GM23338 (cell line): ENCODE data around the gene MMP28. TPM values are rescaled to one million over a fixed set of nuclear protein-coding genes. Genes with fewer than 3 reads are reported as not detected.

Source experiments
- ATAC-seq: fragments of 200-7000 bp; cut with Tn5 transposase; 3 replicates; pipeline ENCODE4 v1.9.1; 2020
- DNase-seq: peaks from one replicate; pipeline ENCODE4 v3.0.0-alpha.2; 2015; ENCODE audit warnings: low spot score
- H2AFZ ChIP-seq: fragments of 200-600 bp; sonication (generic); 2 replicates; pipeline ENCODE4 v1.8.0; 2016; ENCODE audit warnings: antibody characterized with exemption, mild to moderate bottlenecking, moderate library complexity
- H3F3A ChIP-seq: fragments of 200-600 bp; sonication (generic); replicated peaks from 2 replicates; pipeline ENCODE4 v1.8.0; 2017; ENCODE audit warnings: antibody characterized with exemption, mixed run types, low read depth
- H3K27ac ChIP-seq: fragments of 200-600 bp; sonication (generic); 2 replicates; pipeline ENCODE4 v1.6.1; 2016; ENCODE audit warnings: low read depth
- H3K27me3 ChIP-seq: fragments of 200-600 bp; sonication (generic); 2 replicates; pipeline ENCODE4 v1.8.0; 2016; ENCODE audit warnings: mild to moderate bottlenecking, mixed run types, moderate library complexity; ENCODE audit not compliant: insufficient read depth
- H3K36me3 ChIP-seq: fragments of 200-600 bp; sonication (generic); 2 replicates; pipeline ENCODE4 v1.8.0; 2016; ENCODE audit warnings: mild to moderate bottlenecking; ENCODE audit not compliant: insufficient read depth
- H3K4me1 ChIP-seq: fragments of 200-600 bp; sonication (generic); 2 replicates; pipeline ENCODE4 v1.8.0; 2016; ENCODE audit warnings: mild to moderate bottlenecking, moderate library complexity; ENCODE audit not compliant: insufficient read depth
- H3K4me2 ChIP-seq: fragments of 200-600 bp; sonication (generic); 2 replicates; pipeline ENCODE4 v1.7.1; 2017; ENCODE audit warnings: mixed run types
- H3K4me3 ChIP-seq: fragments of 200-600 bp; sonication (generic); 2 replicates; pipeline ENCODE4 v1.6.1; 2016; ENCODE audit warnings: mixed run types
- H3K79me2 ChIP-seq: fragments of 200-600 bp; sonication (generic); replicated peaks from 2 replicates; pipeline ENCODE4 v1.8.0; 2017; ENCODE audit warnings: mild to moderate bottlenecking; ENCODE audit not compliant: insufficient read depth
- H3K9me2 ChIP-seq: fragments of 200-600 bp; sonication (generic); 2 replicates; pipeline ENCODE4 v1.8.0; 2017; ENCODE audit not compliant: insufficient read depth
- H4K20me1 ChIP-seq: fragments of 200-600 bp; sonication (generic); replicated peaks from 2 replicates; pipeline ENCODE4 v1.8.0; 2017; ENCODE audit warnings: mild to moderate bottlenecking; ENCODE audit not compliant: insufficient read depth
- H3K27ac Mint-ChIP-seq: 2 replicates; pipeline ENCODE4 v1.8.0; 2020; ENCODE audit warnings: inconsistent platforms, mild to moderate bottlenecking, moderate library complexity, mixed read lengths
- H3K27me3 Mint-ChIP-seq: 3 replicates; pipeline ENCODE4 v1.8.0; 2022; ENCODE audit warnings: low read depth, mild to moderate bottlenecking, moderate library complexity, mixed read lengths, inconsistent platforms; ENCODE audit not compliant: insufficient read depth, poor library complexity
- H3K36me3 Mint-ChIP-seq: 3 replicates; pipeline ENCODE4 v1.8.0; 2021; ENCODE audit warnings: low read depth, mild to moderate bottlenecking, inconsistent platforms, moderate library complexity, mixed read lengths
- H3K4me1 Mint-ChIP-seq: 3 replicates; pipeline ENCODE4 v1.8.0; 2020; ENCODE audit warnings: mild to moderate bottlenecking, inconsistent platforms, mixed read lengths
- H3K4me3 Mint-ChIP-seq: 3 replicates; pipeline ENCODE4 v1.8.0; 2021; ENCODE audit warnings: moderate library complexity, mild to moderate bottlenecking, inconsistent platforms, mixed read lengths
- H3K9me3 Mint-ChIP-seq: 3 replicates; pipeline ENCODE4 v1.8.0; 2020; ENCODE audit warnings: moderate library complexity, mild to moderate bottlenecking, inconsistent platforms, mixed read lengths
- CREB1 ChIP-seq: fragments of 250-450 bp; sonication (Bioruptor Pico); IDR thresholded peaks from 2 replicates; pipeline ENCODE4 v1.5.0; 2020; ENCODE audit warnings: low read depth, mild to moderate bottlenecking, moderate library complexity
- EZH2 ChIP-seq: fragments of 200-600 bp; sonication (generic); IDR thresholded peaks from one replicate; pipeline ENCODE4 v1.8.0; 2017; ENCODE audit warnings: antibody characterized with exemption, mild to moderate bottlenecking, low read depth; ENCODE audit not compliant: unreplicated experiment
- JUNB ChIP-seq: IDR thresholded peaks from one replicate; pipeline ENCODE4 v1.6.1; 2016; ENCODE audit warnings: antibody characterized with exemption; ENCODE audit not compliant: unreplicated experiment
- NANOG ChIP-seq: IDR thresholded peaks from 2 replicates; pipeline ENCODE4 v1.6.1; 2016; ENCODE audit warnings: antibody characterized with exemption, borderline replicate concordance
- POLR2AphosphoS5 ChIP-seq: IDR thresholded peaks from 2 replicates; pipeline ENCODE4 v1.6.1; 2016; ENCODE audit warnings: antibody characterized with exemption, low read depth
- STAT1 ChIP-seq: IDR thresholded peaks from one replicate; pipeline ENCODE4 v1.6.1; 2016; ENCODE audit warnings: antibody characterized with exemption; ENCODE audit not compliant: unreplicated experiment
- ZNF114 ChIP-seq: fragments of 250-450 bp; sonication (Bioruptor Pico); IDR thresholded peaks from 2 replicates; pipeline ENCODE4 v1.5.0; 2020; ENCODE audit warnings: mild to moderate bottlenecking, moderate library complexity
- polyA plus RNA-seq: library from polyadenylated mRNA; unstranded; fragments of >200 nt; fragmentation: Nextera tagmentation; extraction: Ambion mirVana; gene quantifications from 2 replicates; pipeline ENCODE4 v1.2.1, GENCODE V29; 2016
- total RNA-seq: library from RNA; depleted of rRNA; stranded (reverse); fragments of >200 nt; shearing (Covaris generic); gene quantifications from 2 replicates; pipeline ENCODE4 v1.2.3, GENCODE V29; 2014
- TF ChIP-seq, protein P1 (sequence below): IDR thresholded peaks from 2 replicates; pipeline ENCODE4 v1.6.1; 2016; ENCODE audit warnings: antibody characterized with exemption
- TF ChIP-seq, protein P2 (sequence below), 2 experiments: fragments of 200-600 bp in 1 of 2; sonication (generic) in 1 of 2; conservative IDR thresholded peaks; 2 replicates each; pipeline versions ENCODE4 v1.5.1 to v1.6.1; 2016 to 2017; ENCODE audit warnings: antibody characterized with exemption in 2 of 2, low read depth in 2 of 2, mild to moderate bottlenecking in 2 of 2, moderate library complexity in 1 of 2
- TF ChIP-seq, protein P3 (sequence below): IDR thresholded peaks from one replicate; pipeline ENCODE4 v1.6.1; 2018; ENCODE audit warnings: antibody characterized with exemption; ENCODE audit not compliant: unreplicated experiment

MMP28 gene
- total and polyA plus RNA-seq, 2 experiments from 2014 or later: not detected

DNA sequence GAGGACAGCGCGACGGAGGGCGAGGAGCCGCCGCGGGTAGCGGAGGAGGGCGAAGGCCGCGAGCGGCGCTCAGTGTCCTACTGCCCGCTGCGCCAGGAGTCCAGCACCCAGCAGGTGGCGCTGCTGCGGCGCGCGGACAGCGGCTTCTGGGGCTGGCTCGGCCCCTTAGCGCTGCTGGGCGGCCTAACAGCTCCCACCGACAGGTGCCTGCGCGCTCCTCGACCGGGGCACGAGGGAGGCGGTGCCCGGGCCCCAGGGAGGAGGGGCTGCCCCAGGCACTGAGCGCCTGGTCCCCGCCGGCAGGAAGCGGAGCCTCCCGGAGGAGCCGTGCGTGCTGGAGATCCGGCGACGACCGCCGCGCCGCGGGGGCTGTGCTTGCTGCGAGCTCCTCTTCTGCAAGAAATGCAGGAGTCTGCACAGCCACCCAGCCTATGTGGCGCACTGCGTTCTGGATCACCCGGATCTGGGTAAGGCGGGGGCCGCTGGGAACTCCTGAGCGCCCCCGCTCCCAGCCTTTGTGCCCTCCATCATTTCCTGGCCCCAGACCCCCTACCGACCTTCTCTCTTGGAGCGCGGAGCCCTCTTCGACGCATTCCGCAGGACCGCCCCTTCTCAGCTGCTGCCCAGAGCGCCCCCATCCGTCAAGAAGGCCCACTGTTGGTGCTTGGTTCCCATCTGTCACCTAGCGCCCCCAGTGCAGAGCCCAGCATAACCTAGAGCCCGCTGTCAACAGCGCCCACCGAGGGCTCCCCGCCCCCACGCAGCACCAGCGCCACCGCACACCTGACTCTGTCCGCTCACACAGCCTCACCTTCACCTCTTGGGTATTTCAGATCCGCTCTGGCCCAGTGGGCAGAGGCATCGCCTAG is 31.1 kb downstream of the MMP28 start:
- H3K27ac ChIP-seq: no peak overlapping the region
- H3K4me3 ChIP-seq: peak overlapping the region; percentile 65
- ATAC-seq (peak; percentile 87), DNase-seq (peak; percentile 96)
- H3K27ac Mint-ChIP-seq: no peak overlapping the region
- no peaks in the 10 kb centered on the region for H3K79me2 ChIP-seq
- H3K4me3 Mint-ChIP-seq: peak overlapping the region; percentile 82
- H3K36me3 ChIP-seq: no peaks in the 10 kb centered on the region
- H2AFZ ChIP-seq: peak overlapping the region; percentile 94
- no peaks in the 10 kb centered on the region for H3K9me2 ChIP-seq
- peak overlapping the region; percentile 83 for H3K4me2 ChIP-seq
- TF ChIP-seq, protein P1, sequence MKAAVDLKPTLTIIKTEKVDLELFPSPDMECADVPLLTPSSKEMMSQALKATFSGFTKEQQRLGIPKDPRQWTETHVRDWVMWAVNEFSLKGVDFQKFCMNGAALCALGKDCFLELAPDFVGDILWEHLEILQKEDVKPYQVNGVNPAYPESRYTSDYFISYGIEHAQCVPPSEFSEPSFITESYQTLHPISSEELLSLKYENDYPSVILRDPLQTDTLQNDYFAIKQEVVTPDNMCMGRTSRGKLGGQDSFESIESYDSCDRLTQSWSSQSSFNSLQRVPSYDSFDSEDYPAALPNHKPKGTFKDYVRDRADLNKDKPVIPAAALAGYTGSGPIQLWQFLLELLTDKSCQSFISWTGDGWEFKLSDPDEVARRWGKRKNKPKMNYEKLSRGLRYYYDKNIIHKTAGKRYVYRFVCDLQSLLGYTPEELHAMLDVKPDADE: peak; percentile 22; the same call in 1 of the 2 replicates
- TF ChIP-seq, protein P2, sequence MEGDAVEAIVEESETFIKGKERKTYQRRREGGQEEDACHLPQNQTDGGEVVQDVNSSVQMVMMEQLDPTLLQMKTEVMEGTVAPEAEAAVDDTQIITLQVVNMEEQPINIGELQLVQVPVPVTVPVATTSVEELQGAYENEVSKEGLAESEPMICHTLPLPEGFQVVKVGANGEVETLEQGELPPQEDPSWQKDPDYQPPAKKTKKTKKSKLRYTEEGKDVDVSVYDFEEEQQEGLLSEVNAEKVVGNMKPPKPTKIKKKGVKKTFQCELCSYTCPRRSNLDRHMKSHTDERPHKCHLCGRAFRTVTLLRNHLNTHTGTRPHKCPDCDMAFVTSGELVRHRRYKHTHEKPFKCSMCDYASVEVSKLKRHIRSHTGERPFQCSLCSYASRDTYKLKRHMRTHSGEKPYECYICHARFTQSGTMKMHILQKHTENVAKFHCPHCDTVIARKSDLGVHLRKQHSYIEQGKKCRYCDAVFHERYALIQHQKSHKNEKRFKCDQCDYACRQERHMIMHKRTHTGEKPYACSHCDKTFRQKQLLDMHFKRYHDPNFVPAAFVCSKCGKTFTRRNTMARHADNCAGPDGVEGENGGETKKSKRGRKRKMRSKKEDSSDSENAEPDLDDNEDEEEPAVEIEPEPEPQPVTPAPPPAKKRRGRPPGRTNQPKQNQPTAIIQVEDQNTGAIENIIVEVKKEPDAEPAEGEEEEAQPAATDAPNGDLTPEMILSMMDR (conservative IDR thresholded peaks at IDR 0.05; ENCODE audit: low read depth in 2 of 2): peak; percentile 62 to 93
- TF ChIP-seq, protein P3, sequence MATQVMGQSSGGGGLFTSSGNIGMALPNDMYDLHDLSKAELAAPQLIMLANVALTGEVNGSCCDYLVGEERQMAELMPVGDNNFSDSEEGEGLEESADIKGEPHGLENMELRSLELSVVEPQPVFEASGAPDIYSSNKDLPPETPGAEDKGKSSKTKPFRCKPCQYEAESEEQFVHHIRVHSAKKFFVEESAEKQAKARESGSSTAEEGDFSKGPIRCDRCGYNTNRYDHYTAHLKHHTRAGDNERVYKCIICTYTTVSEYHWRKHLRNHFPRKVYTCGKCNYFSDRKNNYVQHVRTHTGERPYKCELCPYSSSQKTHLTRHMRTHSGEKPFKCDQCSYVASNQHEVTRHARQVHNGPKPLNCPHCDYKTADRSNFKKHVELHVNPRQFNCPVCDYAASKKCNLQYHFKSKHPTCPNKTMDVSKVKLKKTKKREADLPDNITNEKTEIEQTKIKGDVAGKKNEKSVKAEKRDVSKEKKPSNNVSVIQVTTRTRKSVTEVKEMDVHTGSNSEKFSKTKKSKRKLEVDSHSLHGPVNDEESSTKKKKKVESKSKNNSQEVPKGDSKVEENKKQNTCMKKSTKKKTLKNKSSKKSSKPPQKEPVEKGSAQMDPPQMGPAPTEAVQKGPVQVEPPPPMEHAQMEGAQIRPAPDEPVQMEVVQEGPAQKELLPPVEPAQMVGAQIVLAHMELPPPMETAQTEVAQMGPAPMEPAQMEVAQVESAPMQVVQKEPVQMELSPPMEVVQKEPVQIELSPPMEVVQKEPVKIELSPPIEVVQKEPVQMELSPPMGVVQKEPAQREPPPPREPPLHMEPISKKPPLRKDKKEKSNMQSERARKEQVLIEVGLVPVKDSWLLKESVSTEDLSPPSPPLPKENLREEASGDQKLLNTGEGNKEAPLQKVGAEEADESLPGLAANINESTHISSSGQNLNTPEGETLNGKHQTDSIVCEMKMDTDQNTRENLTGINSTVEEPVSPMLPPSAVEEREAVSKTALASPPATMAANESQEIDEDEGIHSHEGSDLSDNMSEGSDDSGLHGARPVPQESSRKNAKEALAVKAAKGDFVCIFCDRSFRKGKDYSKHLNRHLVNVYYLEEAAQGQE: no peak
- TF ChIP-seq CREB1 (CRISPR knock-in tag): peak; percentile 27; the same call in 1 of the 2 replicates
- TF ChIP-seq POLR2AphosphoS5: peak; percentile 53; the same call in 1 of the 2 replicates
- H3K27me3 ChIP-seq: no peaks in the 10 kb centered on the region
- peaks cover 6% of the 10 kb centered on the region; the same call in 1 of the 2 replicates for H3K4me1 ChIP-seq
- peaks cover 5% of the 10 kb centered on the region for H3K27me3 Mint-ChIP-seq
- H3K9me3 Mint-ChIP-seq: no peaks in the 10 kb centered on the region; the same call in 1 of the 3 replicates
- no peaks in the 10 kb centered on the region for H3K36me3 Mint-ChIP-seq
- H4K20me1 ChIP-seq: no peaks in the 10 kb centered on the region
- peaks cover 4% of the 10 kb centered on the region; the same call in 1 of the 2 replicates for H3F3A ChIP-seq
- H3K4me1 Mint-ChIP-seq: peaks cover 17% of the 10 kb centered on the region

DNA sequence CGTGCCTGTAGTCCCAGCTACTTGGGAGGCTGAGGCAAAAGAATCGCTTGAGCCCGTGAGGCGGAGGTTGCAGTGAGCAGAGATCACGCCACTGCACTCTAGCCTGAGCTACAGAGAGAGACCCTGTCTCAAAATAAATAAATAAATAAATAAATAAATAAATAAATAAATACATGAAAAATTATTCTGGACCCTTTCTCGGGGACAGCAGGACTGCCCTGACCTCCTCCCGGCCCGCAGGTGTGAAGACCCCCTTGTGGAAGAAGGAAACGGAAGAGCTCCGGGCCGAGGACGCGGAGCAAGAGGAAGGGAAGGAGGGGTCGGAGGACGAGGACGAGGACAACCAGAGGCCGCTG is 31.7 kb downstream of the MMP28 start:
- peaks cover 6% of the 10 kb centered on the region; the same call in 1 of the 2 replicates for H3K4me1 ChIP-seq
- Mint-ChIP-seq H3K4me3 (peak overlapping the region; percentile 82), H3K36me3 (no peaks in the 10 kb centered on the region), H3K9me3 (no peaks in the 10 kb centered on the region; the same call in 1 of the 3 replicates), H3K27ac (no peak overlapping the region), H3K27me3 (peaks cover 5% of the 10 kb centered on the region), H3K4me1 (peaks cover 17% of the 10 kb centered on the region)
- no peaks in the 10 kb centered on the region for H3K36me3 ChIP-seq
- no peaks in the 10 kb centered on the region for H3K79me2 ChIP-seq
- H3K27me3 ChIP-seq: no peaks in the 10 kb centered on the region
- H3K27ac ChIP-seq: no peak overlapping the region
- H3K4me2 ChIP-seq: peak overlapping the region; percentile 83; the same call in 1 of the 2 replicates
- ATAC-seq: no peak
- no peaks in the 10 kb centered on the region for H4K20me1 ChIP-seq
- peaks cover 4% of the 10 kb centered on the region; the same call in 1 of the 2 replicates for H3F3A ChIP-seq
- H3K4me3 ChIP-seq: peak overlapping the region; percentile 65; the same call in 1 of the 2 replicates
- H2AFZ ChIP-seq: no peak overlapping the region
- H3K9me2 ChIP-seq: no peaks in the 10 kb centered on the region
- DNase-seq: no peak
- TF ChIP-seq, protein P2 (conservative IDR thresholded peaks at IDR 0.05; ENCODE audit: low read depth in 2 of 2): no peak
- TF ChIP-seq ZNF114 (no peak), STAT1 (no peak), NANOG (no peak), JUNB (no peak), EZH2 (no peak)
- TF ChIP-seq, protein P3: no peak
